Colonic mucosa (tissue), 4 donors: ENCODE data around the gene ANO1. TPM values are rescaled to one million over a fixed set of nuclear protein-coding genes. Genes with fewer than 3 reads are reported as not detected.

Experiments
- DNase-seq: peaks from one replicate; pipeline ENCODE4 v3.0.0-alpha.2; 2020
- H3K27ac ChIP-seq: fragments of 200-600 bp; one replicate; pipeline ENCODE4 v1.8.0; 2021
- H3K27me3 ChIP-seq: fragments of 200-600 bp; one replicate; pipeline ENCODE4 v1.8.0; 2021
- H3K36me3 ChIP-seq: fragments of 200-600 bp; one replicate; pipeline ENCODE4 v1.8.0; 2021
- H3K4me1 ChIP-seq: fragments of 200-600 bp; one replicate; pipeline ENCODE4 v1.8.0; 2021; ENCODE audit warnings: mild to moderate bottlenecking
- H3K4me3 ChIP-seq: fragments of 200-600 bp; one replicate; pipeline ENCODE4 v1.8.0; 2021
- H3K9ac ChIP-seq, 2 donors: one replicate each; pipeline ENCODE4 v1.7.0; 2013; ENCODE audit warnings: control low read depth in 2 of 2, low read depth in 2 of 2, low read length in 2 of 2
- H3K9me3 ChIP-seq: fragments of 200-600 bp; one replicate; pipeline ENCODE4 v1.8.0; 2021
- intact Hi-C: fragments of 100-400 bp; cut with DNase I; formaldehyde crosslinking; loops from one replicate; pipeline ENCODE4 v1.14.1; 2022
- total RNA-seq, 2 donors: library from RNA; stranded (reverse); fragmentation: NEBNext Ultra II Directional in 1 of 2; extraction: Animal tissue kit (Norgen Biotek cat#: 25700) in 1 of 2; gene quantifications; one replicate each; pipeline ENCODE4 v1.2.1, GENCODE V29; 2021
- TF ChIP-seq, protein P1 (sequence below): fragments of 200-600 bp; IDR thresholded peaks from one replicate; pipeline ENCODE4 v1.8.0; 2022; ENCODE audit warnings: antibody characterized with exemption, mild to moderate bottlenecking
- donor health status: healthy.
- donor health status: DM: no; HTN: no; CAD: no.
- donor health status: DM: no; HTN: no; CAD: no.

The ANO1 gene
- total RNA-seq, 2 donors from 2014 or later, result 8.3 to 16.4 TPM

- Histone ChIP-seq H3K4me1 (no peaks in the 10 kb centered on the region), H3K27me3 (no peaks in the 10 kb centered on the region), H3K27ac (no peak overlapping the region), H3K9me3 (no peaks in the 10 kb centered on the region), H3K4me3 (no peak overlapping the region), H3K9ac (no peak overlapping the region), H3K36me3 (no peaks in the 10 kb centered on the region)
- DNase-seq, result no peak
- intact Hi-C loops, result no loop called here
- TF ChIP-seq, protein P1, sequence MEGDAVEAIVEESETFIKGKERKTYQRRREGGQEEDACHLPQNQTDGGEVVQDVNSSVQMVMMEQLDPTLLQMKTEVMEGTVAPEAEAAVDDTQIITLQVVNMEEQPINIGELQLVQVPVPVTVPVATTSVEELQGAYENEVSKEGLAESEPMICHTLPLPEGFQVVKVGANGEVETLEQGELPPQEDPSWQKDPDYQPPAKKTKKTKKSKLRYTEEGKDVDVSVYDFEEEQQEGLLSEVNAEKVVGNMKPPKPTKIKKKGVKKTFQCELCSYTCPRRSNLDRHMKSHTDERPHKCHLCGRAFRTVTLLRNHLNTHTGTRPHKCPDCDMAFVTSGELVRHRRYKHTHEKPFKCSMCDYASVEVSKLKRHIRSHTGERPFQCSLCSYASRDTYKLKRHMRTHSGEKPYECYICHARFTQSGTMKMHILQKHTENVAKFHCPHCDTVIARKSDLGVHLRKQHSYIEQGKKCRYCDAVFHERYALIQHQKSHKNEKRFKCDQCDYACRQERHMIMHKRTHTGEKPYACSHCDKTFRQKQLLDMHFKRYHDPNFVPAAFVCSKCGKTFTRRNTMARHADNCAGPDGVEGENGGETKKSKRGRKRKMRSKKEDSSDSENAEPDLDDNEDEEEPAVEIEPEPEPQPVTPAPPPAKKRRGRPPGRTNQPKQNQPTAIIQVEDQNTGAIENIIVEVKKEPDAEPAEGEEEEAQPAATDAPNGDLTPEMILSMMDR, result no peak
Observed at GRCh38 chr11:70139785-70140410, 61.8 kb downstream of the ANO1 start.

DNA sequence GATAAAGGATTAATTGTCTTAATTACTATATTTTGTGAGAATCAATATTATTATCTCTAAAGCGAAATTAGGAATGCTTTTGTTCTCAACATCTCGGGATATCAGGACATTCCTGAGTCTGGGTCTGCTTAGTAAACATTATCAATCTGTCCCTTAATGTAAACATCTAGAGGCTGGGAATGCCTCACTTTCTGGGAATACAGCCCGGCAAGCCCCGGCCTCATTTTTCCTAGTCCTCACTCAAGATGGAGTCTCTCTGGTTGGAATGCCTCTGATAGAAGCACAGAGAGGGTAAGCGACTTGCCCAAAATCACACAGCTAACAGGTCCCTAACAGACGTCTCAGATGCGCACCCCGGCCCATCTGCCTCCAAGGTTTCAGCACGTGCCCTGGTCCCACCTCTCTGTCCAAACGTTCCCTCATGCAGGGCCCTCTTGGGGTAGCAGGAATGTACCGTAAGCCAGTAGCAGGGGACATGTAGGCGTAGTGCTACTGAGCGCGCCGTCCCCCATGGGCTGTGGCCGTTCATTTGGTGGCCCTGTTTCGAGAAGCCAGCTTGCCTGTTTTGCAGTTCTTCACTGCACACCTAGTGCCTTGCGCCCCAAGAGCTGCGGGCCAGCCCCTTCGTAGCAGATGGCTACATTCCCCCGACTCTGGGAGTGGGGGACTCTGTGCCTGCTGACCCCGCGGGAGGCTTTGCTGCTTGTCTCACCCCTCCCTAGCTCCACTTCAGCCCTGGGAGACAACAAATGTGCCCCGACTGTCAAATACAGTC lies 62.8 kb downstream of the ANO1 start:
- H3K27ac ChIP-seq, result no peak overlapping the region
- no peaks in the 10 kb centered on the region for H3K36me3 ChIP-seq
- TF ChIP-seq, protein P1, result no peak
- no peak overlapping the region for H3K4me3 ChIP-seq
- DNase-seq, result no peak
- H3K27me3 ChIP-seq, result no peaks in the 10 kb centered on the region
- no peaks in the 10 kb centered on the region for H3K4me1 ChIP-seq
- H3K9ac ChIP-seq, result no peak overlapping the region
- intact Hi-C loops, result no loop called here
- no peaks in the 10 kb centered on the region for H3K9me3 ChIP-seq

GRCh38 chr11:70141486-70142220 lies 63.5 kb downstream of the ANO1 start:
- DNase-seq, result no peak
- Histone ChIP-seq H3K9ac (no peak overlapping the region), H3K4me1 (no peaks in the 10 kb centered on the region), H3K36me3 (no peaks in the 10 kb centered on the region), H3K27me3 (no peaks in the 10 kb centered on the region), H3K27ac (no peak overlapping the region), H3K4me3 (no peak overlapping the region), H3K9me3 (no peaks in the 10 kb centered on the region)
- intact Hi-C loops, result no loop called here
- TF ChIP-seq, protein P1, result no peak

DNA sequence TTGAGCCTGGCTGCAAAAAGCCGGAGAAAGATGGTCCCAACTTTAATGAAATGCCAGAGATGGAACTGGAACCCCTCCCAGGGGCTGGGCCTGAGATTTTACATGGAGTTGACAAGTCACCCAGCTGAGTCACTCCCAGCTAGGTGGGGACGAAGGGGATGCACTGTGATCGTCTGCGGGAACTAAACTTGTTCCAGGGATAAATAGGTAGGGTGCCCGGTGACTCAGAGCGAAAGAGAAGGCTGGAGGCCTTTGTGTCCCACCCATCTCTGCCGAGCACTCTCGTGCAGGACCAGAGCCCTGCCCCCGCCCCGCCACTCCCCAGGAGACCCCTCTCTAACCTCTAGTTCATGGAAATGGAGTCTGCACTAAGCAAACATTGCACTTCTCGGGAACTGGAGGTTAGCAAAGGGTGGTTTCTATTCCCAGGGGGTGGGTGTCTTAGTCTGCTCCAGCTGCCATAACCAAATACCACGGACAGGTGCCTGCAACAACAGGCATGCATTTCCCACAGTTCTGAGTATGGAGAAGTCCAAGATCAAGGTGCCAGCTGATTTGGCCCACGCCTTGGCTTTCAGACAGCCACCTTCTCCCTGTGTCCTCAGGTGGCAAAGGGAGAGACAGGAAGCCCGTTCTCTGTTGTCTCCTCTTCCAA lies 64.2 kb downstream of the ANO1 start:
- H3K27me3 ChIP-seq, result no peaks in the 10 kb centered on the region

GRCh38 chr11:70144262-70144661 lies 66.1 kb downstream of the ANO1 start:
- DNase-seq, result no peak
- Histone ChIP-seq H3K36me3 (no peaks in the 10 kb centered on the region), H3K4me3 (no peak overlapping the region), H3K9ac (no peak overlapping the region), H3K9me3 (no peaks in the 10 kb centered on the region), H3K27me3 (no peaks in the 10 kb centered on the region), H3K27ac (no peak overlapping the region), H3K4me1 (no peaks in the 10 kb centered on the region)
- intact Hi-C loops, result no loop called here
- TF ChIP-seq, protein P1, result no peak

More for the DNA sequence above, 64.2 kb downstream of the ANO1 start:
- no peaks in the 10 kb centered on the region for H3K9me3 ChIP-seq
- no peak for DNase-seq
- TF ChIP-seq, protein P1, result no peak
- H3K4me3 ChIP-seq, result no peak overlapping the region
- intact Hi-C loops, result no loop called here
- no peaks in the 10 kb centered on the region for H3K36me3 ChIP-seq
- H3K9ac ChIP-seq, result no peak overlapping the region
- no peak overlapping the region for H3K27ac ChIP-seq
- H3K4me1 ChIP-seq, result no peaks in the 10 kb centered on the region
